Stimulated activated naive CD8-positive, alpha-beta T cell treated with anti-CD3 and anti-CD28 coated beads, Interleukin-15, Interleukin-2, amounts not matched to agents 100 U/mL and 50 U/mL, for 24 hours (primary cell): Measurements from ENCODE around the gene ZMYND19.
"Not testable (repeated sequence)": the region's sequence is repeated elsewhere in the genome, so short reads cannot be mapped to it uniquely, and the experiment has no call there.

ENCODE experiments used
- ATAC-seq: fragments of 150-1000 bp; cut with Tn5 transposase; one replicate; pipeline ENCODE4 v1.10.0; 2021
- DNase-seq: peaks from one replicate; pipeline ENCODE4 v3.0.0; 2021

ZMYND19 gene

DNA sequence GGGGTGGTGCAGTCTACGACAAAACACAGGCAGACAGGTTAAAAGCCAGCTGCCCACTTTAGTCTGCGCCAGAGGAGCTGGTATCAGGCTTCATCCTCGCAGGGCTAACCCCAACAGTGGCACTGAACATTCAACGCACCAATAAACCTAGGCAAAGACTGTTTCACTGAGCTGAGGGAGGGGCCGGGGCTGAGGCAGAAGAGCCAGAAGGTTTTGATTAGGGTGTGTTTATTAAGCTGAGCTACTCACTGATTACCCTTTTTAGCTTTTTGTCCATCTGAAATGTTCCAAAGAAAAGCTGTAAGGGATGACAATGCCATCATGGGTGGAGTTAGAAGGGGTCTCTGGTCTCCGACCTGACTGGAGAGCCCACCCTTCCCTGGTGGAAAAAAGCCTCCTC, 1.4 kb downstream of the ZMYND19 start:
- no peak for ATAC-seq
- no peak for DNase-seq

- ATAC-seq: no peak
- DNase-seq: no peak
Observed at GRCh38 chr9:137588311-137588710, 2.0 kb downstream of the ZMYND19 start.

DNA sequence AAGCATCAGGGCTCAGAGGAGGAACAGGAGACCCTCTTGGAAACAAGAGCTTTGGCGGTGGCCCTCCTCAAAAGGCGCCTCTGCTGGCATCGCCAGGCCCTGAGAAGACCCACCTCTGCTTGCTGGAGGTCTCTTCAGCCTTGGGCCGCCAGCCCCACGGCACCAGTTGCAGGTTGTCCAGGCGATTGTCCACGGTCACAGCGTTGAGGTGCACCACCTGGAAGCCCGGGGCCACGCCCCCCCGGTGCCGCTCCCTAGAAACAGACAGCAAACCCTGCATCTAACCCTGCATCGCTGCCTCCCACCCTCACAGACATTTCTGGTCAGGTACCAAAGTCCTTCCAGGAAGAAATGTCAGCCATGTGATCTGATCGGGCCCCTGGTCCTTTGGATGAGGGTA, 3.5 kb downstream of the ZMYND19 start:
- DNase-seq (no peak), ATAC-seq (no peak)

DNA sequence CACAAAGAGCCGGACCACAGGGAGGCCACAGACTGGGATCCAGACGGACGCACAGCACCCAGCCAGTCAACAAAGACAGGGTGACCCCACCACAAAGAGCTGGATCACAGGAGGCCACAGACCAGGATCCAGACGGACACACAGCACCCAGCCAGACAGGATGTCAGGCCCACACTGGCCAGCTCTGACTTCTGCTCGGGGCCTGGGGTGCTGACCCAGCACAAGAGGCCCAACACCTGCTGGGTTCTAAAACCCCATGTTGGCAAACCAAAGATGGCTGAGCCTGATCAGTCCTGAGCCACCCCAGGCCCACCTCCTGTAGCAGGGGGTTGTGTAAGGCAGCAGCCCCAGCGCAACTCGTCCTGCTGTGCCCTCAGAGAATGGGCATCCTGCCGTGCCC, 6.4 kb downstream of the ZMYND19 start:
- no peak for ATAC-seq
- no peak for DNase-seq

- DNase-seq: no peak
- no peak for ATAC-seq
Observed at GRCh38 chr9:137583347-137583746, 7.0 kb downstream of the ZMYND19 start.

DNA sequence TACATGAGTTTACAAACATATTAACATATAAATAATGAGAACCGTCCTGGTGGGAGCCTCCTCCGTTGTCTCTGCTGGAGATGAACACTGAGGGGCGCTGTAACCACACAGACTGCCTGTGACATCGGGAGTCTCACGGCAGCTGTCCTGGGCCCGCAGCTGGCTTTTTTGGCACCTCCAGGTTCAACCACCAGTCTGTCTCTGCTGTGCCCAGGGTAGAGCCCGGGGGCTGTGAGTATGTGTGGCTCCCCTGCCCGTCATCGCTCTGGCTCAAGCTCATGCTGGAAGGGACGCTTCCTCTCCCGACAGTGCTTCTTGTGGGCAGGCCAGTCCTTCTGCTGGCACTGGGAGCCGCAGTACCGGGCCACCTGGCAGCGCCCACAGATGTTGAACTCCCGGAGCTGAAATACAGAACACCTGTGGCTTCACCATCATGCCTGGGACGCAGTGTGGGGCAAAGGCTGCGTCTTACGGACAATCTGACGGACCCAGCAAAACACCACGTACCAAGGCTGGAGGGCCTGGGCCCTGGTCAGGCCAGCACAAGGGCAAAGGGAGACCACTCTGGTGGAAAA, 7.9 kb downstream of the ZMYND19 start:
- no peak for DNase-seq

GRCh38 chr9:137581361-137582285, 8.7 kb downstream of the ZMYND19 start:
- ATAC-seq (no peak), DNase-seq (no peak)

More for the DNA sequence above, 7.9 kb downstream of the ZMYND19 start:
- ATAC-seq: no peak

DNA sequence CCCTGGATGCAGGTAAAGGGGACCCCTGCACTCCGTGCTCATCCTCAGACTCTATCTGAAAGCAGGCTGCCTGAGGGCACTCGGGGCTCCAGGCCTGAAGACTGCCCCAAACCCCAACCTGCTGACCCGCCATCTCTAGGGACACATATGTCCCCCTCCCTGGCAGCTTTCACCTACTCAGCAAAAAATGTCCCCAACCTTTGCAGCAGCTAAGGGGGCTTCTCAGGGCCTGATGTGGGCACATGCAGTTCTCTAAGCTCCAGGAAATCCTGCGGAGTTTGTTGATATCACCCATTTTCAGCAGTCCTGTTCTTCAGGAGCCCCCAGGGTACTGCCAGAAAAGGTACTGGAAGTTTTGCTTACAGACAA, 9.4 kb downstream of the ZMYND19 start:
- no peak for ATAC-seq
- DNase-seq: no peak

GRCh38 chr9:137580209-137580953, 9.9 kb downstream of the ZMYND19 start:
- DNase-seq (no peak), ATAC-seq (no peak)

GRCh38 chr9:137579259-137579604, 11.1 kb downstream of the ZMYND19 start:
- ATAC-seq: no peak
- no peak for DNase-seq

- ATAC-seq (peak; percentile 99), DNase-seq (peak; percentile 100)
Observed at GRCh38 chr9:137578518-137579258, 11.6 kb downstream of the ZMYND19 start, which contains the start of gene DPH7. TSS of gene DPH7 (minus strand) at chr9:137578925. CDS start at chr9:137578777, 148 bp downstream.

GRCh38 chr9:137575716-137576411, 14.4 kb downstream of the ZMYND19 start:
- DNase-seq (no peak), ATAC-seq (no peak)

- DNase-seq (no peak), ATAC-seq (no peak)
Observed at GRCh38 chr9:137575364-137575715, 15.0 kb downstream of the ZMYND19 start.

DNA sequence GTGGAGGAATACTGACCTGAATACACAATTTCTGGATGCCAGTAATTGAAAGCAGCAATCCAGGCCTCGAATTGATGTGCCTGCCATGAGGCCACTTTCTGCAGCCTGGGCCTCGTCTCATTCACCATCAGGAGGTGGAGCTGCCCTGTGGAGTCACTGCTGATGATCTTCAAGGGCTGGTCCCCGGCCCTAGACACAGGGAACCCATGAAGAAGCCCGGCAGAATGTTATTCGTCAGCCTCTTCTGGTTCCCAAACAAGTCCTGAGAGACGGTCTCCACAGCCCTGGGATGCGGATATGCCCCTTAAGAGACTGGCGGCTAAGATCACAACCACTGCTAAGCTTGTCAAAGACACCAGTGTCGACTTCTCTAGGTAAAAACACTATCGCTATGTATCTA, 16.1 kb downstream of the ZMYND19 start:
- ATAC-seq (no peak), DNase-seq (no peak)

DNA sequence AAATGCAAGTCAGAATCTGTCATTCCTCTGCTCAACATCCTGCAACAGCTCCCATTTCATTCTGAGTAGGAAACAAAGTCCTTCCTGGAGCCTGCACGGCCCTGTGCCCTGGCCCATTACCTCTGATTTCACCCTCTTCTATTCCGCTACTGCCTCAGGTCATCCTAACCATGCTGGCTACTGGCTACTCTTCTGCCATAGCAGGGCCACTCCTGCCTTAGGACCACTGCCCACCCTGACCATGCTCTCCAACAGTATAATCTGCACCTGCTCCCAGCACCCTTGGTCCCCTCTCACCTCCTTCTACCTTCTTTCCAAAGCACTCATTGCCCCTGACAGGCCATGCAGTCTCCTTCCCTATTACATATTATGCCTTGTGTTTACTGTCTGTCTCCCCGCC, 19.7 kb downstream of the ZMYND19 start:
- ATAC-seq (no peak), DNase-seq (no peak)

- DNase-seq (no peak), ATAC-seq (no peak)
Observed at GRCh38 chr9:137569609-137570203, 20.6 kb downstream of the ZMYND19 start.

DNA sequence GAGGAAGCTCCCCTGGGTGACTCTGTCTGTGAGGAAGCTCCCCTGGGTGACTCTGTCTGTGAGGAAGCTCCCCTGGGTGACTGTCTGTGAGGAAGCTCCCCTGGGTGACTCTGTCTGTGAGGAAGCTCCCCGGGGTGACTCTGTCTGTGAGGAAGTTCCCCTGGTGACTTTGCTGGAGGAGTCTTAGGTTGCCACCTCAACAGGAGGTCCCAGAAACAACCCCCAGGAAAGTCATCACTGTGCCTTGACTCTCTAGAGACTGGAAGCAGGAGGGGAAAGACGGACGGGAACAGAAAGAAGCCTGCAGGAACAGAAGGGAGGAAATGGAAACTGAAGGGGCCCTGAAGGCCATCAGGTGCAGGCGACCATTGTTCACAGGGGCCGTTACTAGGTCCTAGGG, 21.9 kb downstream of the ZMYND19 start:
- DNase-seq, ATAC-seq: not testable (repeated sequence)

DNA sequence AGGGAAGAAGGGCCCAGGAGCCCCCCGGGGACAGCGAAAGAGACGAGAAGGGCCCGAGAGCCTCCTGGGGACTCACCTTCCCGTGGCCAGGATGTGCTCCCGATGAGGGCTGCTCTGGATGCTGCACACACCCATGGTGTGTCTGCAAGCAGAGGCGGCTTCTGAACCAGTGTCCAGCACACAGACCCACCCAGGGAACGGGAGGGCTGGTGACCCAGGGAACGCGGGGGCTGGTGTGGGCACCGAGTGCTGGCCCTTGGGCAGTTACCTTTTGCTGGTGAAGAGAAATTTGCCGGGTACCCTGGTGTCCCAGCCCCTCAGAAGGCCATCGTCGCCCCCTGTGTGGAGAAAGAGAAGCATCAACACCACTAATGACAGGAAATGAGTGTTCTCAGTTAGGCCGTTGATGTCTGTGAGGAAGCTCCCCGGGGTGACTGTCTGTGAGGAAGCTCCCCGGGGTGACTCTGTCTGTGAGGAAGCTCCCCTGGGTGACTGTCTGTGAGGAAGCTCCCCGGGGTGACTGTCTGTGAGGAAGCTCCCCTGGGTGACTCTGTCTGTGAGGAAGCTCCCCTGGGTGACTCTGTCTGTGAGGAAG, 25.4 kb downstream of the ZMYND19 start:
- no peak for DNase-seq
- no peak for ATAC-seq

DNA sequence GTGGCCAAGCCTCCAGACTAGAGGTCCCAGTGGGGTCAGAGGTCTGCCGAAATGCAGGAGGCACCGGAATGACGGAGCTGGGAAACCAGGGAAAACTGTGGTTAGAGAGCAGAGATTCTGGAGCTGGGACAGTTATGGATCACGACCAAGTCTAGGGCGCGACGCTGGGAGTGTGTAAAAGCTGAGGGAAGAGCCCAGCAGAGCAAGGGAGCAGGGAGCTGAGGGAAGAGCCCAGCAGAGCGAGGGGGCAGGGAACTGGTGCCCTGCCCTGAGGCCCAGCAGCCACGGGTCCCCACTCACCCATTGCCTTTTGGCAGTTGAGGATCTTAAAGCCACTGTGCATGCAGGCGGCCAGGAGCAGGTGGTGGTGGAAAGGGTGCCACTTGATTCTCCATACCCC, 26.2 kb downstream of the ZMYND19 start:
- DNase-seq (no peak), ATAC-seq (no peak)

- ATAC-seq (no peak), DNase-seq (no peak)
Observed at GRCh38 chr9:137558127-137558526, 32.2 kb downstream of the ZMYND19 start.
